ENCODE data around the gene AASDHPPT. TPM values are rescaled to one million over a fixed set of nuclear protein-coding genes. Genes with fewer than 3 reads are reported as not detected.
A peak's percentile ranks its signal among the peaks of the same experiment; 100 is the strongest.
"Not testable (repeated sequence)": the region's sequence is repeated elsewhere in the genome, so short reads cannot be mapped to it uniquely, and the experiment has no call there.

The AASDHPPT gene
- total RNA-seq, 1 donor from 2014 or later, result 48.4 TPM

- no peaks in the 10 kb centered on the region for H3K36me3 ChIP-seq (ENCODE audit: control insufficient read depth, insufficient read depth, low read length)
- H3K27me3 ChIP-seq (ENCODE audit: control insufficient read depth, insufficient read depth, low read length), result no peaks in the 10 kb centered on the region
- DNase-seq (ENCODE audit: low read depth), result peak; percentile 43
- no peak for FAIRE-seq
- TF ChIP-seq CTCF (IDR thresholded peaks at IDR 0.05; ENCODE audit: insufficient read depth, low read length, severe bottlenecking), result no peak
- no peak overlapping the region for H3K4me3 ChIP-seq (ENCODE audit: low read depth, low read length)
These were observed 33.9 kb upstream of the AASDHPPT start for GRCh38 chr11:106043540-106043939.

- no peak for FAIRE-seq
- Histone ChIP-seq H3K36me3 (ENCODE audit: control insufficient read depth, insufficient read depth, low read length) (no peaks in the 10 kb centered on the region), H3K27me3 (ENCODE audit: control insufficient read depth, insufficient read depth, low read length) (no peaks in the 10 kb centered on the region), H3K4me3 (ENCODE audit: low read depth, low read length) (no peak overlapping the region)
- TF ChIP-seq CTCF (IDR thresholded peaks at IDR 0.05; ENCODE audit: insufficient read depth, low read length, severe bottlenecking), result no peak
- no peak for DNase-seq (ENCODE audit: low read depth)
These were observed 29.8 kb upstream of the AASDHPPT start for GRCh38 chr11:106047631-106048030.

GRCh38 chr11:106049727-106050476, 27.6 kb upstream of the AASDHPPT start:
- no peak for TF ChIP-seq CTCF (IDR thresholded peaks at IDR 0.05; ENCODE audit: insufficient read depth, low read length, severe bottlenecking)
- Histone ChIP-seq H3K36me3 (ENCODE audit: control insufficient read depth, insufficient read depth, low read length) (no peaks in the 10 kb centered on the region), H3K4me3 (ENCODE audit: low read depth, low read length) (no peak overlapping the region), H3K27me3 (ENCODE audit: control insufficient read depth, insufficient read depth, low read length) (no peaks in the 10 kb centered on the region)
- DNase-seq (ENCODE audit: low read depth), result no peak
- FAIRE-seq, result no peak

GRCh38 chr11:106051103-106051502, 26.4 kb upstream of the AASDHPPT start:
- TF ChIP-seq CTCF (IDR thresholded peaks at IDR 0.05; ENCODE audit: insufficient read depth, low read length, severe bottlenecking), result no peak
- DNase-seq (ENCODE audit: low read depth) (no peak), FAIRE-seq (no peak)
- Histone ChIP-seq H3K4me3 (ENCODE audit: low read depth, low read length) (no peak overlapping the region), H3K27me3 (ENCODE audit: control insufficient read depth, insufficient read depth, low read length) (no peaks in the 10 kb centered on the region), H3K36me3 (ENCODE audit: control insufficient read depth, insufficient read depth, low read length) (no peaks in the 10 kb centered on the region)

DNA sequence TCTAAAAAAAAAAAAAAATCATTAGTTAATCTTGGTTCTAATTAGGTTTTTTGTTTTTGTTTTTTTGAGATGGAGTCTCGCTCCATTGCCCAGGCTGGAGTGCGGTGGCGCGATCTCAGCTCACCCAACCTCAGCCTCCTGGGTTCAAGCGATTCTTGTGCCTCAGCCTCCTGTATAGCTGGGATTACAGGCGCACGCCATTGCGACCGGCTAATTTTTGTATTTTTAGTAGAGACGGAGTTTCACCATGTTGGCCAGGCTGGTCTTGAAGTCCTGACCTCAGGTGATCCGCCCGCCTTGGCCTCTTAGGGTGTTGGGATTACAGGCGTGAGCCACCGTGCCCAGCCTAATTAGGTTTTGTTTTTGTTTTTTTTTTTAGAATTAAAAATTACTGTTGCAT, 19.1 kb upstream of the AASDHPPT start:
- not testable (repeated sequence) for DNase-seq (ENCODE audit: low read depth); H3K36me3 ChIP-seq (ENCODE audit: control insufficient read depth, insufficient read depth, low read length); FAIRE-seq; H3K4me3 ChIP-seq (ENCODE audit: low read depth, low read length); H3K27me3 ChIP-seq (ENCODE audit: control insufficient read depth, insufficient read depth, low read length)

DNA sequence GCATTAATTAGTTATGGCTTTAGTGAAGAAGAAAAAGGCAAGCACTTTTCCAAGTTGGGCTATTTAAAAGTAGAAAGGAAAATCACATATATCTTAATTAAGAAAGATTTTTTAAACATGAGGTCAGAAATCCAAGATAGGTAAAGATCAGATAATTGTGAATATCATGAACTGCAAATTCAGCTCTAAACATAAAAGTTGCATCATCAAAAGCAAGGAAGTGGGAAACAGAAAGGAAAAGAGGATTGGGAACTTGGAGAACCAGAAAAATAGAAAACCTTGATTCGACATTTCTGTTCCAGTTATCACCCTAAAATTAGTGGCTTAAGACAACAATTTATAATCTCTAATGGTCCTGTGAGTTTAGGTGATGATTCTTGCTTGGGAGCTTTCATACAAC, 17.8 kb upstream of the AASDHPPT start:
- H3K4me3 ChIP-seq (ENCODE audit: low read depth, low read length), result no peak overlapping the region
- no peak for TF ChIP-seq CTCF (IDR thresholded peaks at IDR 0.05; ENCODE audit: insufficient read depth, low read length, severe bottlenecking)
- no peaks in the 10 kb centered on the region for H3K36me3 ChIP-seq (ENCODE audit: control insufficient read depth, insufficient read depth, low read length)
- DNase-seq (ENCODE audit: low read depth), result no peak
- no peak for FAIRE-seq
- H3K27me3 ChIP-seq (ENCODE audit: control insufficient read depth, insufficient read depth, low read length), result no peaks in the 10 kb centered on the region
